ENCODE data around the gene CCT8. TPM values are rescaled to one million over a fixed set of nuclear protein-coding genes. Genes with fewer than 3 reads are reported as not detected.

The CCT8 gene
- total and polyA plus RNA-seq, 10 of the 15 experiments (the other 5 are each of a cell fraction or from before 2014, with no cell fraction given): 321 to 696 (median 471) TPM

GRCh38 chr21:29073222-29074006 lies at the start of gene CCT8 (continued):
- TF ChIP-seq FOXM1 (IDR thresholded peaks at IDR 0.05; ENCODE audit: low read depth, low read length) (0 out of 2 replicates have a peak, but pooled peaks have one; percentile 15), RELA (IDR thresholded peaks at IDR 0.05; ENCODE audit: borderline replicate concordance, partially characterized antibody) (peak; percentile 49), BCL3 (IDR thresholded peaks at IDR 0.05; ENCODE audit: borderline replicate concordance, insufficient read depth, low read depth, low read length, poor library complexity, severe bottlenecking) (no peak), SMARCA5 (IDR thresholded peaks at IDR 0.05) (no peak), ASH2L (IDR thresholded peaks at IDR 0.05; ENCODE audit: borderline replicate concordance, low read depth) (peak; percentile 80), TCF7 (IDR thresholded peaks at IDR 0.05; ENCODE audit: borderline replicate concordance) (no peak), MYB (IDR thresholded peaks at IDR 0.05; ENCODE audit: borderline replicate concordance, low read depth, low read length) (no peak), CHD4 (IDR thresholded peaks at IDR 0.05) (no peak), MYC (IDR thresholded peaks at IDR 0.05; ENCODE audit: insufficient read depth, insufficient read length, insufficient replicate concordance, low read length, severe bottlenecking) (peak; percentile 80), ZBED1 (IDR thresholded peaks at IDR 0.05; ENCODE audit: borderline replicate concordance) (no peak), POU2F2 (IDR thresholded peaks at IDR 0.05; ENCODE audit: borderline replicate concordance, low read depth, low read length) (peak; percentile 83), SIN3A (IDR thresholded peaks at IDR 0.05; ENCODE audit: low read depth, low read length) (peak; percentile 83), HCFC1 (IDR thresholded peaks at IDR 0.05; ENCODE audit: low read length) (peak; percentile 73), ZBTB40 (IDR thresholded peaks at IDR 0.05; ENCODE audit: borderline replicate concordance) (peak; percentile 65; the same call in 1 of the 2 replicates), BCLAF1 (IDR thresholded peaks at IDR 0.05) (no peak), HDGF (IDR thresholded peaks at IDR 0.05) (peak; percentile 95), JUND (IDR thresholded peaks at IDR 0.05; ENCODE audit: low read depth, low read length) (0 out of 2 replicates have a peak, but pooled peaks have one; percentile 41), PAX5 (IDR thresholded peaks at IDR 0.05; ENCODE audit: borderline replicate concordance, low read depth, low read length) (peak; percentile 58; the same call in 1 of the 2 replicates), ZSCAN29 (IDR thresholded peaks at IDR 0.05) (no peak), PML (IDR thresholded peaks at IDR 0.05; ENCODE audit: low read length) (peak; percentile 96), PBX3 (IDR thresholded peaks at IDR 0.05; ENCODE audit: insufficient replicate concordance, low read depth, low read length) (no peak)
